ENCODE measurements around the gene GALNT15.

GALNT15 gene

DNA sequence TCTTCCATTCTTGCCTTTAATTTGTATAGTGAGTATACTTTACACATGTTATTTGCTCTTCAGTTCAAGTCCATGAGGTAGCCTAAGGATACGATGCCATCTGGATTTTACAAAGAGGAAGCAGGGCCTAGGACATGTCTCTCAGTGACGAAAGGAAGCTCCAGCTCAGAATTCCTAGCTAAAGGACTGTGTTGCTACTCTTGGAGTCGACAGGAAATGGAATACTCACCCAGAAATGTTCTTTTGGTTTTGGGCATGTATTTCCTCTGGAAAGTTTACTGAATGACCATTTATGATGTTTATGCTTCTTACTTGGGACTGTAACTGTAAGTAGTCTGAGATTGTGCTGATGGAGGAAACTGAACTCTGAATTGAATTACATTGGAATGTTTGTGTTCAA is 103.0 kb downstream of the GALNT15 start:
- H3K4me3 ChIP-seq (ENCODE audit: low read depth, low read length, poor library complexity, severe bottlenecking), result no peak overlapping the region
- no peaks in the 10 kb centered on the region for H3K27me3 ChIP-seq (ENCODE audit: insufficient read depth, low read length)
- H3K27ac ChIP-seq (ENCODE audit: low read depth, low read length, poor library complexity, severe bottlenecking), result no peak overlapping the region
- no peak overlapping the region for H2AFZ ChIP-seq (ENCODE audit: low read length)
- no peaks in the 10 kb centered on the region for H3F3A ChIP-seq (ENCODE audit: insufficient read depth, low read length)
- TF ChIP-seq CTCF (IDR thresholded peaks at IDR 0.05; ENCODE audit: low read length), result no peak
- no peak for TF ChIP-seq EZH2 (IDR thresholded peaks at IDR 0.05; ENCODE audit: borderline replicate concordance, low read length)
- no peak overlapping the region for H3K9ac ChIP-seq (ENCODE audit: low read length)
- H3K79me2 ChIP-seq (ENCODE audit: insufficient read depth, low read length), result no peaks in the 10 kb centered on the region
- no peaks in the 10 kb centered on the region for H4K20me1 ChIP-seq (ENCODE audit: insufficient read depth, low read length)
- H3K4me1 ChIP-seq (ENCODE audit: insufficient read depth, low read length, severe bottlenecking), result no peaks in the 10 kb centered on the region
- no peaks in the 10 kb centered on the region for H3K9me3 ChIP-seq (ENCODE audit: low read length)
- peaks cover 38% of the 10 kb centered on the region; the same call in 1 of the 2 replicates for H3K36me3 ChIP-seq (ENCODE audit: insufficient read depth, low read length)
- no peaks in the 10 kb centered on the region for H3K9me2 ChIP-seq (ENCODE audit: low read depth, low read length)
- H3K4me2 ChIP-seq (ENCODE audit: low read length), result no peak overlapping the region

DNA sequence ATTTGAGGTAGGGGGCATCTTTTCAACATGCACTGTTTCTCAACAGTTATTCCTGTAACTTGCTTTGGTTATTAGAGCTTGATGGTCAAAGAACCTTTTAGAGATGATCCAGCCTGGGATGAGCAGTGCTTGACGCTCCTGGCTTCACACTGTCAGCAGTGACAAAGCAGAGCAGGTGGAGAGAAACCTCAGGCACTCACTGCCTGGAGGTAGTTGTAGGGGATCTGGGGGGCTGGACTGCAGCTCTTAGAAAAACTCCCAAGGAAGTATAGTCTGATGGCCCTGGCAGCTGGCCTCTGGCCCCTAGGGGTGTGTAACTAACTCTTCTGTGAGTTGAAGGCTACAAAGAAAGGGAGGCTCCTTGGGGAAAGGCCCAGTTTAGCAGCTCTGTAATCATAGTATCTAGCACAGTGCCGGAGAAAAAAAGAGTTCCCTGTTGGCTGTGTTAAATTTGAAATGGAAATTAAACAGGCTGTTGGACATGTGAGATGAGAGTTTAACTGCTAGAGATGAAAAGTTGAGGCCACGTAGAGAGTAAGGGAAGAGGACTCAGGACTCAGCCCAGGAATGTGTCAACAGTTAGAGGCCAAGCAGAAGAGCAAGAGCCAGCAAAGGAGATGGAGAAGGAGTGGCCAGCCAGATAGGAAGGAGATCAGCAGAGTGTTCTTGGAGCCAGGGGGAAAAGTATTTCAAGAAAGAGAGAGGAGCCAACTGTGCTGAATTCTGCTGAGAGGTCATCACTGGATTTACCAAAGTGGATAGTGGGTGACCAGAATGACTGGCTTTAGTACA is 104.7 kb downstream of the GALNT15 start:
- no peaks in the 10 kb centered on the region for H3K9me2 ChIP-seq (ENCODE audit: low read depth, low read length)
- H4K20me1 ChIP-seq (ENCODE audit: insufficient read depth, low read length), result no peaks in the 10 kb centered on the region
- H3K4me2 ChIP-seq (ENCODE audit: low read length), result no peak overlapping the region
- H3F3A ChIP-seq (ENCODE audit: insufficient read depth, low read length), result no peaks in the 10 kb centered on the region
- no peaks in the 10 kb centered on the region for H3K27me3 ChIP-seq (ENCODE audit: insufficient read depth, low read length)
- no peaks in the 10 kb centered on the region for H3K9me3 ChIP-seq (ENCODE audit: low read length)
- no peak overlapping the region for H2AFZ ChIP-seq (ENCODE audit: low read length)
- TF ChIP-seq CTCF (IDR thresholded peaks at IDR 0.05; ENCODE audit: low read length) (no peak), EZH2 (IDR thresholded peaks at IDR 0.05; ENCODE audit: borderline replicate concordance, low read length) (no peak)
- H3K4me3 ChIP-seq (ENCODE audit: low read depth, low read length, poor library complexity, severe bottlenecking), result no peak overlapping the region
- no peaks in the 10 kb centered on the region for H3K4me1 ChIP-seq (ENCODE audit: insufficient read depth, low read length, severe bottlenecking)
- no peak overlapping the region for H3K9ac ChIP-seq (ENCODE audit: low read length)
- no peak overlapping the region for H3K27ac ChIP-seq (ENCODE audit: low read depth, low read length, poor library complexity, severe bottlenecking)
- no peaks in the 10 kb centered on the region for H3K79me2 ChIP-seq (ENCODE audit: insufficient read depth, low read length)
- peaks cover 34% of the 10 kb centered on the region; the same call in 1 of the 2 replicates for H3K36me3 ChIP-seq (ENCODE audit: insufficient read depth, low read length)

GRCh38 chr3:16280671-16281070 is 106.2 kb downstream of the GALNT15 start:
- no peaks in the 10 kb centered on the region for H3K27me3 ChIP-seq (ENCODE audit: insufficient read depth, low read length)
- H3K9me3 ChIP-seq (ENCODE audit: low read length), result no peaks in the 10 kb centered on the region
- H3K4me3 ChIP-seq (ENCODE audit: low read depth, low read length, poor library complexity, severe bottlenecking), result no peak overlapping the region
- no peak overlapping the region for H3K9ac ChIP-seq (ENCODE audit: low read length)
- no peak overlapping the region for H3K4me2 ChIP-seq (ENCODE audit: low read length)
- 0 out of 2 replicates have a peak, but pooled peaks cover 3% of the 10 kb centered on the region for H3F3A ChIP-seq (ENCODE audit: insufficient read depth, low read length)
- no peaks in the 10 kb centered on the region for H3K79me2 ChIP-seq (ENCODE audit: insufficient read depth, low read length)
- H3K27ac ChIP-seq (ENCODE audit: low read depth, low read length, poor library complexity, severe bottlenecking), result no peak overlapping the region
- H3K4me1 ChIP-seq (ENCODE audit: insufficient read depth, low read length, severe bottlenecking), result no peaks in the 10 kb centered on the region
- H3K36me3 ChIP-seq (ENCODE audit: insufficient read depth, low read length), result peaks cover 32% of the 10 kb centered on the region; the same call in 1 of the 2 replicates
- no peak overlapping the region for H2AFZ ChIP-seq (ENCODE audit: low read length)
- no peak for TF ChIP-seq CTCF (IDR thresholded peaks at IDR 0.05; ENCODE audit: low read length)
- no peak for TF ChIP-seq EZH2 (IDR thresholded peaks at IDR 0.05; ENCODE audit: borderline replicate concordance, low read length)
- no peaks in the 10 kb centered on the region for H3K9me2 ChIP-seq (ENCODE audit: low read depth, low read length)
- no peaks in the 10 kb centered on the region for H4K20me1 ChIP-seq (ENCODE audit: insufficient read depth, low read length)
